HG03565 (cell line): ENCODE results near the gene CTXN1.
"Not testable (repeated sequence)": the region's sequence is repeated elsewhere in the genome, so short reads cannot be mapped to it uniquely, and the experiment has no call there.

ENCODE experiments used
- ATAC-seq: cut with Tn5 transposase; IDR thresholded peaks from one replicate; pipeline ENCODE4 v1.9.1; 2021; ENCODE audit warnings: mild to moderate bottlenecking, moderate library complexity; ENCODE audit not compliant: unreplicated experiment

The CTXN1 gene

DNA sequence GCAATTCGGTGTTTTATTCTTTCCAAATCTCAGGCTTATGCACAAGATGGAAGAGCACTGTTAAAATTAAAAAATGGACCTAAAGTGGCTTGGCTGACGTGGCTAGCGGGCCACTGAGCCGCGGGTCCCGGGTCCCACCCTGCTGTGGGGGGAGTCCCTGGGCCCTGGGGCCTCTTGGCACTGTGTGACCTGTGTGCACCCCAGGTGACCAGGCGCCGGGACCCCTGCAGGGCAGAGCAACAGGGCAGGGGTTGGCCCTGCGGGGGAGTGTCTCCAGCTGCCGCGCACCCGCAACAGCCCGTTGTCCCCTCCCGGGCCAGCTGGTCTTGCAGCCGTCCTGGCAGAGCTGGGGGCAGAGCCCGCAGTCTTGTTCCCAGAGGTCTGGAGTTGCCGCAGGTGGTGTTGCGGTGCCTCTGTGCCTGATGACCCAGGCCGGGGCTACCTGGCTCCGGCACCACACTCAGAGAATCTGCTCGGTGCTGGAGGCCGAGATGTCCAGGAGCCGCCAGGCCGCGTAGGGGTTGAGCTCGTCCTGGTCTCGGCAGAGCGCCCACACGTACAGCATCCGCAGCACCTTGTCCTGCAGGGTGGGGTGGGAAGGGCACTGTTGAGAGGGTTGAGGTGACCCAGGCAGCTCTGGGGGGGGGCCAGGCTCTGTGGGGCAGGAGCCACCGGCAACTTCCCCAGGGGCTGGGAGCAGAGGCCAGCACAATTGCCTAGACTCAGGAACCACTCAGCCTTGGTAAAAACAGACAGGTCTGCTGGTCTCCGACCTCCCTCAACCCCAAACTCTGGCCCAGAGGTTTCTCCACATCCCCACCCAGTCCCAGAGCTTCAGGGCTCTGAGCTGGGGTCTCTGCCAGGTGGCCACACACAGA, 1.0 kb upstream of the CTXN1 start:
- ATAC-seq: no peak

DNA sequence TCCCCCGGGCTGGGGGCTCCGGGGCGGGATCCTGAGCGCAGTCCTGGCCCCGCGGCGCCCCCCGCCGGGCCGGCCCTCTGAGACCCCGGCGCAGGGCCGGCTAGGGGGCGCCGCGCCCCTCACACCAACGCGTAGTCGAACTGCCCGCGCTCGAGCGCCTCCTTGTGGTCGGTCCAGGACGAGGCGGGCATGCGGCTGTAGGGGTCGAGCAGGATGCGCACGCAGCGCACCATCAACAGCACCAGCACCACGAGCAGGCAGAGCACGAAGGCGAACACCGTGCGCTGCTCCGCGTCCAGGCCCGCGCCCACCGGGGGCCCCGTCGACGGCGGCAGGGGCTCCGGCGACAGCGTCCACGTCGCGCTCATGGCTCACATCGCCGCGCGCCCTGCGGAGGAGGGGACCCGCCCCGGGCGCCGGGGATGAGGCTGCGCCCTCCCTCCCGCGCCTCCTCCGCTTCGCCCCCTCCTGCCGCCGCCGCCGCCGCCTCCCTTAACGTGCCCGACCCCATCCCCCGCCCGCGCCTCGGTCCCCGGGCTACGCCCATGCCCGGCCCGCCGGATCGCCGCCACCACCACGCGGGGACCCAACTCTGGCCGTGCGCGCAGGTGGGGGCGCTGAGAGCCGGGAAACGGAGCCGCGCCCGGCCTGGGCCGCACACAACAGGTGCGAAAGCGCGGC, 624 bp downstream of the CTXN1 start:
- no peak for ATAC-seq

DNA sequence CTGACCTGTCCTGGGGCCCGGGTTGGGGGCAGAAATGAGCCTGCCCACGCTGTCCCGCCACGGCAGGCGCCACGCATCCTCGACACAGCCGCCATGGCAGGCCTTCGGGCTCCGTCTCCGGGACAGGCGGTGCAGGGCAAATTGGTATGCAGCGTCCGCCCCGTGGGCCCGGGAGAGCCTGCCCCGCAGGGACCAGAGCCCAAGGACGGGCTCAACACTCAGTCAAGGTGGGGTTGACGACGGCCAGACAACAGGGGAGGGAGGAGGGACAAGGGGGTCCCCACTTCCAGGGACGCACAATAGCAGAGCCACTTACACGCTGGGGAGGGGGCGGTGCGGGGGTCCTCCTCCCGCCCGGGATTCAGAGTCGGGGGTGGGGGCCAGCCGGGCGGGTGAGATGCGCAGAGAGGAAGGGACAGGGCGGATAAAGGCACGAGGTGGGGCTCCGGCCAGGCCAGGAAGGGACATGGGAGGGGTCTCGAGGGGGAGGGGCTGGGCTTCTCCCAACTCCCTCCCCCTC, 1.2 kb downstream of the CTXN1 start:
- no peak for ATAC-seq

DNA sequence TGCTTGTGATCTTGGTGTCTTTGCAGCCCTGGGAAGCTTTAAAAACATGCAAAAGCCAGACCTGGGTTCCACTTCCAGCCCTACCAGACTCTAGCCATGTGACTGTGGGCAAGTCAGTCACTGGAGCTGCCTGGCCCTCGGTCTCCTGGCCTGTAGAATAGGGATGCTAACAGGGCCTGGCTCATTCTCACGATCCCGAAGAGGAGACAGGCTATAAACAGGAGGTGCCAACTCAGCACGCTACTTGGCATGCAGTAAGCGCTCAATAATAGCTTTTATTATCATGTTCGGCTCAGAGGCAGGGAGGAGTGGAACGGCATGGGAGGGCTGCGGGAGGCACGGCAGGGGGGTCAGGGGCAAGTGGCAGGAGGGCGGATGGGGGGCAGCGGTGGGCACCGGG, 1.7 kb downstream of the CTXN1 start:
- no peak for ATAC-seq

DNA sequence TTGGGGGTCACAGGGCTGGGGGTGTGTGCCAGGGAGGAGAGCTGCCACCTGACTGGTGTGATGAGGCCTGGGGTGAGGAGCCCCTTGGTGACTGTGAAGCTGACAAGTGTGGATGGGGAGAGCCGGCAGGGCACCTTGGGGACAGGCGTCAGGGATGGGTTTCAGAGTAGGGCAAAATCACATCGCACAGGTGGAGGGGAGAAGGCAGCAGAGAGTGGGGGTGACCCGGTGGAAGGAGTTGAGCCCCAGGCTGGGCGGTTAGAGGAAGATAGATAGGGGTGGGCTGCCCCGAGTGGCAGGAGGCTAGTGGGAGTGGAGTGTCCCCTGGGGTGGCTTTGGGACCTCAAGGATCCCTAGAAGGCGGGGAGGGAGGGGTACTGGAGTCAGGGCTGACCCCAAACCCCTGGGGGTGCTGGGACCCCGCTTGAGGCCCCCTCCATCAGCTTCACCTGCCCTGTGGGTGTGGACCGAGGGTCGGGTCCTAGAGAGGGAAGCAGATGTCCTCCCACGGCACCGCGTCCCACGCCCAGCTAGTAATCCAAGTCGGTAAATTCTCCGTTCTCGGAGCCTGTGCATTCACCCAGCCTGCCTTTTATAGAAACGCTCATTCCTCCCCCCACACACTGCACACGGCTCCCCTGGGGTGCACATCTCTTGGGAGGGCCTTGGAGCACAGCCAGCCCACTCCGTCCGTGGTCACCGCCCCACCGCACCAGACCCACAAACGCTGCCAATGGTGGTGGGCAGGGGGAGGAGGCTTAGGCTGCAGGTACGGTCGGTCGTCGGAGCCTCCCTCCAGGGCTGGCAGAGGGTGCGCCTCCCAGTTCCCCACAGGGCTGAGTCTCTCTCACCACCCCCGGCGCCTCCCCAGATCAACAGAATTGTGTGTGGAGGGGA, 2.4 kb downstream of the CTXN1 start:
- ATAC-seq: no peak

DNA sequence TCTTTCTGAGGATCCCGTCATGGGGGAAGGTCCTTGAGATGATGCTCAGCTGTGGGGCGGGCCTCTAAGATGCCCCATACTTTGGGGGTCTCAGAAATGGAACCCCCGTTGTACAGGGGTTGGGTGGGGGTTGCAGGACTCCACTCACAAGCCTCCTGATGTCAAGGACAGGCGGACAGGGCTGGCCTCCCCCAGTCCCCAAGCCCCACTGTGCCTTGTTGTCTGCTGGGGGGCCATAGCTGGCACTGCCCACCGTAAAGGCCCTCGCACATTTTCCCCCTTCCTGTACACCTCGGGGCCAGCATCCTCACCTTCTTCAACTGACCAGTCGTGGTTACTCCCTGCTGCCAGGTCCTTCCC, 3.1 kb downstream of the CTXN1 start:
- ATAC-seq: no peak

DNA sequence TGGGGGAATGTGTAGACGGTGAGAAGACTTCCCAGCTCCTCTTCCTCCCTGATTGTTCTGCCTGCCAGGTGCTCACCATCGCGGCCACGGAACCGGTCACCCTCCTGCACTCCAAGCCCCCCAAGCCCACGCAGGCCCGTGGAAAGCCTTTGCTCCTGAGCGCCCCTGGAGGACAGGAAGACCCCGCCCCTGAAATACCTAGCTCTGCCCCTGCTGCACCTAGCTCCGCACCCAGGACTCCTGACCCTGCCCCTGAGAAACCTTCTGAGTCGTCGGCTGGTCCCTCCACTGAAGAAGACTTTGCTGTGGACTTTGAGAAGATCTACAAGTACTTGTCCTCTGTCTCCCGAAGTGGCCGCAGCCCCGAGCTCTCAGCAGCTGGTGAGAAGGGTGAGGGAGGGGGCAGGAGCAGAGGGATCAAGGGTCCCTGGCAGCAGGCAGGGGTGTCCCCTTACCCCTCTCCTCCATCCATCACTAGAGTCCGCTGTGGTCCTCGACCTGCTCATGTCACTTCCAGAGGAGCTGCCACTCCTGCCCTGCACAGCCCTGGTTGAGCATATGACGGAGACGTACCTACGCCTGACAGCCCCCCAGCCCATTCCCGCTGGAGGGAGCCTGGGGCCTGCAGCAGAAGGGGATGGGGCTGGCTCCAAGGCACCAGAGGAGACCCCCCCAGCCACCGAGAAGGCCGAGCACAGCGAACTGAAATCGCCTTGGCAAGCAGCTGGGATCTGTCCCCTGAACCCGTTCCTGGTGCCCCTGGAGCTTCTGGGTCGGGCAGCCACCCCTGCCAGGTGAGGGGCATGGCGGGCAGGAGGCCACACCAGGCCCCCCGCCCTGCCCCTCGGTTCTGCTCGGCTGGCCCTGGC, 3.7 kb downstream of the CTXN1 start:
- no peak for ATAC-seq

DNA sequence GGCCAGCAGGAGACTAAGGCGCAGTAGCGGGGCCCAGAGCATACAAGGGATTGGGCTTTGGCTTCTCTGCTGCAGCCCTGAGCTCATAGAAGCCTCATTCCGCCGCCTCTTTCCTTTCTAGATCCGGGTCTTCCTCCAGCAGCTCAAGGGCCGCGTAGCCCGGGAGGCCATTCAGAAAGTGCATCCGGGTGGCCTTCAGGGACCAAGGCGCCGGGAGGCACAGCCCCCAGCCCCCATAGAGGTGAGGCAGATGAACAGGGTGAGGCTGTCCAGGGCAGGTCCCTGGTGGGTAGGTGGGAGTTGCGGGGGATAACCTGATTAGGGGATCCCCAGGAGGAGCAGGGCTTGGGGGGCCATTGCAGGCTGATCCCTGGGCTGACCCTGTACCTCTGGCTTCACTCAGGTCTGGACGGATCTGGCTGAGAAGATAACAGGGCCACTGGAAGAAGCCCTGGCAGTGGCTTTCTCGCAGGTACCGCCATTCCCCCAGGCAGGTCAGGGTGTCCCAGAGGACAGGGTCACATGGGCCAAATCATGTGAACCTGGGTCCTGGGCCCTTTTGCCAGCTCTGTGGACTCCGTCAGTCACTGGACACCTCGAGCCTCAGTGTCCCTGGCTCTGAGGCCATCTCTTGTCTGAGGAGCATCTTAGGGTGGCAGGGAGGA, 4.5 kb downstream of the CTXN1 start:
- ATAC-seq: no peak

DNA sequence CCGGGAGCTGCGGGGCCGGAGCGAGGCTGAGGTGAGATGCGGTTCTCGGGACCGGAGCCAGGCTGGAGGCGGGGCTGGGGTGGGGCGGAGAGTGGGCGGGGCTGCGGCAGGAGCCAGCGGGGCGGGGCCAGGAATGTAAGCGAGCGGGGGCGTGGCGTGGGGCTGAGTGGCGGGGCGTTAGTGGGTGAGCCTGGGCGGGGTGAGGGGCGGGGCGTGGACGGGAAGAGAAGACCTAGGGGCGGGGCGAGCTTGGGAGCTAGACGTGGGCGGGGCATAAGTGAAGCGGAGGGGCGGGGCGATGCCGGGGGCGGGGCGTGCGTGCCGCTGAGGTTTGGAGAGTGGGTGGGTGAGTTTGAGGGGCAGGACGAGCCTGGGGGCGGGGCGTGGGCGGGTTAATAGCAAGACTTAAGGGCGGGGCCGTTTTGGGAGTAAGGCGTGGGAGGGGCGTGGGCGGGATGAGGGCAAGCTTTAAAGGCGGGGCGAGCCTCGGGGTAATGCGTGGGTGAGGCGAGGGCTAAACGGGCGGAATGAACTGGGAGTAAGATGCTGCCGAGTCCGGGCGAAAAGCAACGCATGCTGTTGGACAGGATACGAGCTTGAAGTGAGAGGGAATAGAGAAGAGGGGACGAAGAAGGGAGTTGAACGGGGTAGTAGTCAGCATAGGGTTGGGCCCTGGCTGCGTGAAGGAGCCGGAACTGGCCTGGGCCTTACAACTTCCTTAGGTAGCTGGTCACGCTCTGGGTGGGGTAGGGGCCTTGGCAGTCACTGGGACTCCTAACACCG, 5.2 kb downstream of the CTXN1 start:
- ATAC-seq: peak; percentile 31

DNA sequence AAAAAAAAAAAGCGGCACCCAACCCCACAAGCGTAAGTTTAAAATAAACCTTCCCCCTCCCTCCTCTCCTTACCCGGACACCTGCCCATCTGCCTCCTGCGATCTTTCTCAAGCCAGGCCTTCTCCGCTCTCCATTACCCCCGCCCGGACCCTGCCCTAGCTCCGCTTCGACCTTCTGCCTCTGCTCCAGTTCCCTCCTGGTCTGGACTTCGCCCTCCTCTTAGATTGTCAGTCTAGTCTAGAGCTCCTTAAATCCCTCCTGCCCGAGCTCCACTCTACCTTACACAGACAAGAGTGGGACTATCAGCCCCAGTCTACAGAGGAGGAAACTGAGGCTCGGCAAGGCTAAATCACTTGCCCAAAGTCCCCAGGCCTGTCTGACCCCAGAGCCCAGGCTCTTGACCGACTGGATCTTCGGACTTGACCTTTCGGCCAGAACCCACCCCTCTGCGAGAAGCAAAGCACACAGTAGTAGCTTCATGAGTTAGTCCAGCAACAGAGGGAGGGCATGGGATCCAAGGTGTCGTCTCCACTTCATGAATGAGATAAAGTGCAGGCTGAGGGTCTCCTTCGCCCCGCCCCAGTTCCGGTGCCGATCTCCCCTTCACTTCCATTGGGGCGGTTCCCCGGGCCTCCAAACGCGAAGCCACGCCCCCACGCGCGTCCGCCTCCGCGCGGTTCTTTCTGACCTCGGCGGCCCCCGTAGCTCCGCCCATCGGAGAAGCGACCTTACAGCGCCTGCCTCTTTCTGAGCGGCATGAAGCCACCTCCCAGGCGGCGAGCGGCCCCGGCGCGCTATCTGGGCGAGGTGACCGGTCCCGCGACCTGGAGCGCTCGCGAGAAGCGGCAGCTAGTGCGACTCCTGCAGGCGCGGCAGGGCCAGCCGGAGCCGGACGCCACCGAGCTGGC, 6.1 kb downstream of the CTXN1 start, which contains the start of gene SNAPC2:
Gene SNAPC2 (plus strand): TSS at position 729 of the 909 bp plus-strand sequence. CDS start 29 bp downstream, at position 758.
- peak; percentile 50 for ATAC-seq

DNA sequence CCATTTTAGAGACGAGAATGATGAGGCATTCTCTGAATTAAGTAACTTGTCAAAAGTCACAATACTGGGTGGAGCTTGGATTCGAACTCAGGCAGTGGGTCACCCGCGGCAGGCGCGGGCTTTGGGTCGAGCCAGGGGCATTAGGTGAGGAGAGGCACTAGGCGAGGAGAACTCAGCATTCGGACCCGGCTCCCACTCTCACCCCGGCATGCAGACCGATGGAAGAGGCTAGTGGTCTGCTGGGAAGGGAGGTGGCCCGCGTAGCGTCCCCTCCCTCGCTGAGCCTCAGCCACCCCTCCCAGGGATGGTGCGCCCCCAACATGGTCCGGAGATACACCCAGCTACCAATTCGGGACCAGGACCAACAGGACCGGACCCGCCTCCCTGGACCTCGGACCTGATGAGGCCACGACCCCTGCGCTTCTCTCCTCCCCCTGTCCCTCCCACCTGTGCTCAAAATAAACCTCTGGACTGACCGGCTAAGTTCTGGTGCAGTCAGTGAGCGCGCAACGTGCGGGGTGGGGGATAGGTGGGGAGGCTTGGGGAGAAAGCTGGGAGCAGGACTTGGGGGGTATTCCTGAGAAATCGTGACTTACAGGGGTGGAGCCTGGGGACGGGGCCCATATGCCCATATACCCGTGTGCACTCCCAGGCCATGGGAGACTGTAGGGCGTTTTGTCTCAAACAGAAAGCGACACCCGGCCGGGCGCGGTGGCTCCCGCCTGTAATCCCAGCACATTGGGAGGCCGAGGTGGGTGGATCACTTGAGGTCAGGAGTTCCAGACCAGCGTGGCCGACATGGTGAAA, 7.1 kb downstream of the CTXN1 start:
- ATAC-seq: no peak

DNA sequence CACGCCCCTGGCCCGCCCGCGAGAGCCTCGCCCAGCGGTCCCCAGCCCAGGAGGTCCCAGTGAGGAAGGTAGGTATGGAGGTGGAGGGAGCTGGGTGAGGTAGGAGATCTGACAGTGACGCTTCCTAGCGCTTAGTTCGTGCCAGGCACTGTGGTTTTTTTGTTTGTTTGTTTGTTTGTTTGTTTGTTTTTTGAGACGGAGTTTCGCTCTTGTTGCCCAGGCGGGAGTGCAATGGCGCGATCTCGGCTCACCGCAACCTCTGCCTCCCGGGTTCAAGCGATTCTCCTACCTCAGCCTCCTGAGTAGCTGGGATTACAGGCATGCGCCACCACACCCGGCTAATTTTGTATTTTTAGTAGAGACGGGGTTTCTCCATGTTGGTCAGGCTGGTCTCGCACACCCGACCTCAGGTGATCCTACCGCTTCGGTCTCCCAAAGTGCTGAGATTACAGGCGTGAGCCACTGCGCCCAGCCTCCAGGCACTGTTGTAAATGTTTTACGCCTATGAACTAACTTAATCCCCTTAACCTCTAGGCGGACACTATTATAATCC, 7.8 kb downstream of the CTXN1 start:
- ATAC-seq: not testable (repeated sequence)

DNA sequence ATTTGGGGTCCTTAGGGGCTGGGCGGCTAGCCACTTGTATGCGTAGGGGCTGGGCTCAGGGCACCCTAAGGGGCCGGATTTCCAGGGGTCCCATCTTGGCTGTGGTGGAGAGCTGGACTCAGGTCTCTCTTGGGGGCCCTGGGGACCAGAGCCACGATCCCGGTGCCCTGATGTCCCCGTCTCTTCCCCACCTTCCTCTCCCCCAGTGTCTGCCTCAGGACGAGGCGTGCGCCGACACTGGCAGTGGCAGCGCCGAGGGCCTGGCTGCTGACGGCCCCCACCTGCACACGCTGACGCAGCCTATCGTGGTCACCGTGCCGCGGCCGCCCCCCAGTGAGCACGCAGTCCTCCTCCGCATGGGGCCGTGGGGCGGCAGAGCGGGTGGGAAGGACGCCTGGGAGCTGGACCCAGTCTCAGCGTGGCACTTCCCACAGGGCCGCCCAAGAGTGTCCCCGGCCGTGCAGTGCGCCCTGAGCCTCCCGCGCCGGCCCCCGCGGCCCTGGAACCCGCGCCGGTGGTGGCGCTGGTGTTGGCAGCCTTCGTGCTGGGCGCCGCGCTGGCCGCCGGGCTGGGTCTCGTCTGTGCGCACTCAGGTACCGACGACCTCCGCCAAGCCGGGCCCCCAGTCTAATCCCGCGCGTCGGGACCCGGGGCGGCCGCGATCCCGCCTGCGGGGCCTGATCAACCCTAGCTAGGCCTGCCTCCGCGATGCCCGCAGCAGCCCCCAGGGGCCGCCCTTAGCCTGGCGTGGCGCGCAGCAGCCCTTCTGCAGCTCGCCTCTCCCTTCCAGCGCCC, 8.5 kb downstream of the CTXN1 start:
- ATAC-seq: no peak

DNA sequence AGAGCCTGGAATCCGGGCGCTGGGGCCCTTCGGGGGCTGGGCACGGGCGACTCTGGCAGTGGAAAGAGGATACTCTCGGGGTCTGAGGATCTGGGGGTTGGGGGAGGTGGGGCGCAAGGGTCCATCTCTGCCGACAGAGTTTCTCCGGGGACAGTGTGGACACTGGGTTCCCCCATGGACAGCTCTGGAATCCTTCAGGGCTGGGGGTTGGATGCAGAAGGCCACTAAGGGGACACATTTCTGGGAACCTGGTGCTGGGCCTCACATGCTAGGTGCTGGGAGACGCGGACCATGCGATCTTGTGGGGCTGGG, 9.0 kb downstream of the CTXN1 start:
- no peak for ATAC-seq

DNA sequence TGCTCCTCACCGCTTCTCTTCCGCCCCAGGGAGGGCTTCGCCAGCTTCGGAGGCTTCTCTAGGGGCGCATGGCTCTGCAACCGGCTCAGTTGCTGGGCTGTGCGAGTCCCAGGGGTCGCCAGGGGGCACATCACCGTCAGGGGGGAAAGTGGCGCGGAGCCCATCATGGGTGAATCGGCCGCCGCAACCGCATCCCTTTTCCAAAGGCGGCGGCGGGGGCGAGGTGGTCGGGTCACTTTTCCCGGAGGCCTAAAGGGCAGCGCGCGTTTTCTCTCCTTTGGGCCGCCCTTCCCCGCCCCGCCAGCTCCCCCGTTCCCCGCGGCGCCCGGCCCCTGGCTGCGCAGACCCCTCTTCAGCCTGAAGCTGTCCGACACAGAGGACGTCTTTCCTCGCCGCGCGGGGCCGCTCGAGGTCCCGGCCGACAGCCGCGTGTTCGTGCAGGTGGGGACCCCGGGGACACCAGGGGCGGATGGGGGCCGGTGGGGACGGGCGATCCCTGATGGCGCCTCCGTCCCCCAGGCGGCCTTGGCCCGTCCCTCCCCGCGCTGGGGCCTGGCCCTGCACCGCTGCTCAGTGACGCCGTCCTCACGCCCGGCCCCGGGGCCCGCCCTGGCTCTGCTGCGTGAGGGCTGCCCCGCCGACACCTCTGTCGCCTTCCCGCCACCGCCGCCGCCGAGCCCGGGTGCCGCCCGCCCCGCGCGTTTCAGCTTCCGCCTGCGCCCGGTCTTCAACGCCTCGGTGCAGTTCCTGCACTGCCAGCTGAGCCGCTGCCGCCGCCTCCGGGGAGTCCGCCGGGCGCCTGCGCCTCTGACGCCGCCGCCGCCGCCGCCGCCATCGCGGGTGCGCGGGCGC, 9.6 kb downstream of the CTXN1 start:
- ATAC-seq: no peak
